K562 (cell line): ENCODE data around the gene PRDM12. TPM values are rescaled to one million over a fixed set of nuclear protein-coding genes. Genes with fewer than 3 reads are reported as not detected.

Experiments
- ATF7 ChIP-seq: fragments of 450-650 bp; IDR thresholded peaks from 2 replicates; pipeline ENCODE4 v1.7.1; 2014; ENCODE audit warnings: mild to moderate bottlenecking, moderate library complexity
- BCL6 ChIP-seq: fragments of 250-450 bp; sonication (Bioruptor Pico); IDR thresholded peaks from 2 replicates; pipeline ENCODE4 v1.4.0; 2020
- CC2D1A ChIP-seq: fragments of 450-650 bp; IDR thresholded peaks from 2 replicates; pipeline ENCODE4 v1.6.1; 2017; ENCODE audit warnings: mild to moderate bottlenecking
- CEBPG ChIP-seq, 3 experiments: fragments of 200-800 bp in 1 of 3; sonication (Bioruptor generic) in 1 of 3; sonication (generic) in 1 of 3; formaldehyde crosslinking in 1 of 3; IDR thresholded peaks in 2 of 3; conservative IDR thresholded peaks in 1 of 3; 2 replicates each; pipeline versions ENCODE4 v1.6.1 to v1.8.0; 2016 to 2022; ENCODE audit warnings: missing compliant biosample characterization in 2 of 3, missing genetic modification characterization in 2 of 3, mild to moderate bottlenecking in 1 of 3, missing genetic modification reagents in 1 of 3
- E2F1 ChIP-seq: sonication (generic); formaldehyde crosslinking; IDR thresholded peaks from 2 replicates; pipeline ENCODE4 v1.8.1; 2023; ENCODE audit warnings: mild to moderate bottlenecking, missing genetic modification reagents, moderate library complexity
- EP300 ChIP-seq: IDR thresholded peaks from 2 replicates; pipeline ENCODE4 v1.6.1; 2012; ENCODE audit warnings: low read length, improper control_type of control experiment
- LEF1 ChIP-seq: fragments of 450-650 bp; IDR thresholded peaks from 2 replicates; pipeline ENCODE4 v1.6.1; 2016; ENCODE audit warnings: mild to moderate bottlenecking
- MBD2 ChIP-seq: sonication (generic); IDR thresholded peaks from 2 replicates; pipeline ENCODE4 v1.6.1; 2016; ENCODE audit warnings: low read depth, borderline replicate concordance
- NEUROD1 ChIP-seq: fragments of 150-350 bp; IDR thresholded peaks from 2 replicates; pipeline ENCODE4 v1.6.1; 2014; ENCODE audit warnings: borderline replicate concordance, low read length, low read depth; ENCODE audit not compliant: partially characterized antibody
- NR2C2 ChIP-seq, 2 experiments: fragments of 200-800 bp in 1 of 2; sonication (Bioruptor generic) in 1 of 2; sonication (generic) in 1 of 2; formaldehyde crosslinking in 1 of 2; IDR thresholded peaks; 2 replicates each; pipeline versions ENCODE4 v1.6.1 to v1.8.0; 2016 to 2022; ENCODE audit warnings: mild to moderate bottlenecking in 1 of 2, missing compliant biosample characterization in 1 of 2, missing genetic modification characterization in 1 of 2, missing genetic modification reagents in 1 of 2
- SRSF3 ChIP-seq: fragments of 200-400 bp; formaldehyde crosslinking; IDR thresholded peaks from 2 replicates; pipeline ENCODE4 v1.6.1; 2016; ENCODE audit warnings: mild to moderate bottlenecking, low read length, moderate library complexity; ENCODE audit not compliant: insufficient read depth
- TCF7 ChIP-seq: sonication (generic); IDR thresholded peaks from 2 replicates; pipeline ENCODE4 v1.6.1; 2016; ENCODE audit warnings: antibody characterized with exemption, borderline replicate concordance
- VEZF1 ChIP-seq: fragments of 200-800 bp; sonication (Bioruptor generic); IDR thresholded peaks from 2 replicates; pipeline ENCODE4 v1.6.1; 2017; ENCODE audit warnings: missing genetic modification characterization, missing compliant biosample characterization
- ZNF12 ChIP-seq: sonication (generic); formaldehyde crosslinking; IDR thresholded peaks from 2 replicates; pipeline ENCODE4 v1.4.0; 2020; ENCODE audit warnings: mild to moderate bottlenecking, missing genetic modification reagents
- ZNF165 ChIP-seq: fragments of 250-450 bp; sonication (Bioruptor Pico); IDR thresholded peaks from 2 replicates; pipeline ENCODE4 v1.4.0; 2020; ENCODE audit warnings: borderline replicate concordance
- ZNF280B ChIP-seq: fragments of 250-450 bp; sonication (Bioruptor Pico); IDR thresholded peaks from 2 replicates; pipeline ENCODE4 v1.5.1; 2021; ENCODE audit warnings: mild to moderate bottlenecking
- polyA plus RNA-seq, 8 experiments: library from polyadenylated mRNA; depleted of rRNA in 4 of 8; stranded (reverse) in 5 of 8; unstranded in 3 of 8; fragments of >200 nt; fragmentation: Nextera tagmentation in 2 of 8; fragmentation: Illumina TruSeq in 1 of 8; extraction: Ambion mirVana in 2 of 8; extraction: Trizol in 1 of 8; gene quantifications; 2 replicates each; pipeline versions ENCODE4 v1.2.1 to v1.2.3, GENCODE V29; 2011 to 2014; ENCODE audit warnings: inconsistent platforms in 1 of 8, missing spikeins in 1 of 8
- total RNA-seq, 7 experiments: library from RNA; depleted of rRNA in 6 of 7; stranded (reverse); fragments of >200 nt in 6 of 7; fragmentation: Illumina TruSeq in 2 of 7; extraction: Trizol in 2 of 7; gene quantifications; 2 replicates each; pipeline versions ENCODE4 v1.2.1 to v1.2.3, GENCODE V29; 2011 to 2021; ENCODE audit warnings: low replicate concordance in 1 of 7
- TF ChIP-seq, protein P1 (sequence below): fragments of 250-450 bp; sonication (Bioruptor Pico); IDR thresholded peaks from 2 replicates; pipeline ENCODE4 v1.8.0; 2021; ENCODE audit warnings: moderate library complexity, mild to moderate bottlenecking, inconsistent platforms
- TF ChIP-seq, protein P2 (sequence below), 2 experiments: IDR thresholded peaks; 2 replicates each; pipeline ENCODE4 v1.6.1; 2011; ENCODE audit warnings: borderline replicate concordance in 1 of 2, control low read depth in 1 of 2, low read depth in 1 of 2, low read length in 1 of 2, mild to moderate bottlenecking in 1 of 2, mixed read lengths in 1 of 2, moderate library complexity in 1 of 2; ENCODE audit not compliant: insufficient read depth in 1 of 2, insufficient read length in 1 of 2, poor library complexity in 1 of 2, severe bottlenecking in 1 of 2; ENCODE audit errors: extremely low read depth in 1 of 2
- TF ChIP-seq, protein P3 (sequence below): sonication (generic); formaldehyde crosslinking; IDR thresholded peaks from 2 replicates; pipeline ENCODE4 v1.9.0; 2022; ENCODE audit warnings: mild to moderate bottlenecking, missing genetic modification reagents

The PRDM12 gene
- total and polyA plus RNA-seq, 9 of the 15 experiments (the other 6 are each of a cell fraction or from before 2014, with no cell fraction given): 0.04 to 0.22 (median 0.07) TPM; not detected in 3

- no peak for TF ChIP-seq ZNF165 (CRISPR knock-in tag)
- no peak for TF ChIP-seq ZNF12 (CRISPR knock-in tag)
- TF ChIP-seq E2F1 (CRISPR knock-in tag): peak; percentile 41; the same call in 1 of the 2 replicates
- TF ChIP-seq TCF7: no peak
- no peak for TF ChIP-seq ZNF280B (CRISPR knock-in tag)
- TF ChIP-seq, protein P1, sequence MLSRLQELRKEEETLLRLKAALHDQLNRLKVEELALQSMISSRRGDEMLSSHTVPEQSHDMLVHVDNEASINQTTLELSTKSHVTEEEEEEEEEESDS (CRISPR knock-in tag): no peak
- peak; percentile 80 for TF ChIP-seq NEUROD1
- TF ChIP-seq CC2D1A: no peak
- TF ChIP-seq CEBPG (CRISPR knock-in tag; IDR thresholded peaks at IDR 0.05): 0 out of 2 replicates have a peak, but pooled peaks have one; percentile 41
- no peak for TF ChIP-seq CEBPG (tag; conservative IDR thresholded peaks at IDR 0.05 in 1 of 2, IDR thresholded peaks at IDR 0.05 in 1 of 2)
- peak; percentile 95 for TF ChIP-seq MBD2
- TF ChIP-seq ATF7: peak; percentile 77
- no peak for TF ChIP-seq NR2C2 (CRISPR knock-in tag; IDR thresholded peaks at IDR 0.05)
- TF ChIP-seq NR2C2 (tag; IDR thresholded peaks at IDR 0.05): peak; percentile 90
- TF ChIP-seq, protein P2, sequence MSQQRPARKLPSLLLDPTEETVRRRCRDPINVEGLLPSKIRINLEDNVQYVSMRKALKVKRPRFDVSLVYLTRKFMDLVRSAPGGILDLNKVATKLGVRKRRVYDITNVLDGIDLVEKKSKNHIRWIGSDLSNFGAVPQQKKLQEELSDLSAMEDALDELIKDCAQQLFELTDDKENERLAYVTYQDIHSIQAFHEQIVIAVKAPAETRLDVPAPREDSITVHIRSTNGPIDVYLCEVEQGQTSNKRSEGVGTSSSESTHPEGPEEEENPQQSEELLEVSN (IDR thresholded peaks at IDR 0.05; ENCODE audit: borderline replicate concordance in 1 of 2, extremely low read depth in 1 of 2, insufficient read depth in 1 of 2, insufficient read length in 1 of 2, low read depth in 1 of 2, low read length in 1 of 2, poor library complexity in 1 of 2, severe bottlenecking in 1 of 2): peak in 1 of 2 experiments; percentile 31
- TF ChIP-seq, protein P3, sequence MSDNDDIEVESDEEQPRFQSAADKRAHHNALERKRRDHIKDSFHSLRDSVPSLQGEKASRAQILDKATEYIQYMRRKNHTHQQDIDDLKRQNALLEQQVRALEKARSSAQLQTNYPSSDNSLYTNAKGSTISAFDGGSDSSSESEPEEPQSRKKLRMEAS (CRISPR knock-in tag): peak; percentile 98
- no peak for TF ChIP-seq SRSF3
- TF ChIP-seq LEF1: no peak
- no peak for TF ChIP-seq BCL6 (CRISPR knock-in tag)
- peak; percentile 78 for TF ChIP-seq VEZF1
- no peak for TF ChIP-seq EP300
These were observed 48.3 kb downstream of the PRDM12 start (continued) for GRCh38 chr9:130712564-130713285.
